NCI-H2029 (cell line): Measurements from ENCODE around the gene BFAR.
"Not testable (repeated sequence)": the region's sequence is repeated elsewhere in the genome, so short reads cannot be mapped to it uniquely, and the experiment has no call there.

Experiments used
- DNase-seq: peaks from one replicate; lab custom pipeline; 2025; lab: John Stamatoyannopoulos, UW

Gene BFAR

DNA sequence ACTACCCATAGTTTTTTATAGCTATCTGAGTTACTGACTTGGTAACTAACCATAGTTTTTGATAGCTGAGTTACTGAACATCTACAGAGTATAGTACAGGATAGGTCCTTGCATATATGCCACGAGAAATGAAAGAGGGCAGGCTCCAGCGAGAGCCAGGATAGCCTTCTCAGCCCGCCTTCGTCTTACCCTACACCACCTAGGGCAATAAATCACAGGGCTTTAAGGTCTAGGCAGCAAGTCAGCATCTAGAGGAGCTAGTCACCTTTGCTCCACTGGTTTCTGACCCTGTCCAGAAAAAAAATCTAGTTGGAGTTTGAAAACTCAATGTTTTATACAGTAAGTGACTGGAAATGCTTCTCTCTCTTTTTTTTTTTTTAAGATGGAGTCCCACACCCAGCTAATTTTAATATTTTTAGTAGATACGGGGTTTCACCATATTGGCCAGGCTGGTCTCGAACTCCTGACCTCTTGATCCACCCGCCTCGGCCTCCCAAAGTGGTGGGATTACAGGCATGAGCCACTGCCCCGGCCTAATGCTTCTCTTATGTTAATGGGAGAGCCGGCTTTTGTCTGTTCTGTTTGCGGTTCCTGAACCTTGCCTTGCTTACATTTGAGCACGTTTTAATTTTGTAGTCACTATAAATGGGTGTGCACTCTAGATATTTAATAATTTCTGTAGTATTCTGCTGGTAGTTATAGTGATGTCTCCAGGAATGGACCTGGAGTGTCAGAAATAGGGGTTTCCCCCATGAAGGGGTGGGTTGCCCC lies 2.8 kb downstream of the BFAR start:
- no peak for DNase-seq

DNA sequence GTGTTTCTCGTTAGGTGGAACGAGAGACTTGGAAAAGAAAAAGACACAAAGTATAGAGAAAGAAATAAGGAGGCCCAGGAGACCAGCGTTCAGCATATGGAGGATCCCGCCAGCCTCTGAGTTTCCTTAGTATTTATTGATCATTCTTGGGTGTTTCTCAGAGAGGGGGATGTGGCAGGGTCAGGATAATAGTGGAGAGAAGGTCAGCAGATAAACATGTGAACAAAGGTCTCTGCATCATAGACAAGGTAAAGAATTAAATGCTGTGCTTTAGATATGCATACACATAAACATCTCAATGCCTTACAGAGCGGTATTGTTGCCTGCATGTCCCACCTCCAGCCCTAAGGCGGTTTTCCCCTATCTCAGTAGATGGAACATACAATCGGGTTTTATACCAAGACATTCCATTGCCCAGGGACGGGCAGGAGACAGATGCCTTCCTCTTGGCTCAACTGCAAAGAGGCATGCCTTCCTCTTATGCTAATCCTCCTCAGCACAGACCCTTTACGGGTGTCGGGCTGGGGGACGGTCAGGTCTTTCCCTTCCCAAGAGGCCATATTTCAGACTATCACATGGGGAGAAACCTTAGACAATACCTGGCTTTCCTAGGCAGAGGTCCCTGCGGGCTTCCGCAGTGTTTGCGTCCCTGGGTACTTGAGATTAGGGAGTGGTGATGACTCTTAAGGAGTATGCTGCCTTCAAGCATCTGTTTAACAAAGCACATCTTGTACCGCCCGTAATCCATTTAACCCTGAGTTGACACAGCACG lies 3.6 kb downstream of the BFAR start:
- DNase-seq = not testable (repeated sequence)

DNA sequence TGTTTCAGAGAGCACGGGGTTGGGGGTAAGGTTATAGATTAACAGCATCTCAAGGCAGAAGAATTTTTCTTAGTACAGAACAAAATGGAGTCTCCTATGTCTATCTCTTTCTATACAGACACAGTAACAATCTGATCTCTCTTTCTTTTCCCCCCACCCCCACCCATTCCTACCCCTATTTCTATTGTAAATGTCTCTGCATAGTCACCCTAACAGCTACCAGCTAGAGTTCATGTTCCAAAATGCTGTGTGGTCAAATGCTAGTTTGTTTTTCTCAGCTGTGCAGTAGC lies 4.1 kb downstream of the BFAR start:
- DNase-seq = not testable (repeated sequence)

DNA sequence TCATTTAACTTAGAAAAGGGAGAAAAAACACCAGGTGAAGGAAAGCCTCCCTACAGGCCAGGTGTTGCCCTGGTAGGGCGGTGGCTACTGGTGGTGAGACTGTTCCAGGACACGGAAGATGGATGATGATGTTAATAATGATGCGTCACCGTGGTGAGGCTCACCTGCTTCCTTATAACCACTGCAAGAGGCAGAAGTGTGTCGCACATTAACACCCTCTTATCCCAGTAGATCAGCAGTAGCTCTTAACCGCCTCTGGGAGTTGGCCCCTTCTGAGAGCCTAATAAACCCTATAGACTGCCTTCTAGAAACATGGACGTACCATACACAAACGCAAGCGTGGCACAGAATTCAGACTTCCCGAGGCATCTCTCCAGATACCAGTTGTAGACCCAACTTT lies 7.8 kb downstream of the BFAR start:
- no peak for DNase-seq

DNA sequence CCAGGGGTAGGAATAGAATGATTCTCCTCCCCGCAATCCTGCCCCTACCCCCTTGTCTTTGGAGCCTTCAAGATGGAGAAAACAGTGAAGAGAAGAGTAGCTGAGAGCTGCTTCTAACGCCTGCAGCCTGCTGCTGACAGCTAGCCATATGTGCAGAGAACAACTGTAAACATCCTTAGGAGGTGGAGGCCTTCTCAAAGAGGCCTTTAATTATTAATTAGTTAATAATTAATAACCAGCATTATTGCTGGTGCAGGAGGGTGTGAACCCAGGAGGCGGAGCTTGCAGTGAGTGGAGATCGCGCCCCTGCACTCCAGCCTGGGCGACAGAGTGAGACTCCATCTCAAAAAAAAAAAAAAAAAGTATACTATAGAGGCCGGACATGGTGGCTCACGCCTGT lies 8.5 kb downstream of the BFAR start:
- DNase-seq = no peak

DNA sequence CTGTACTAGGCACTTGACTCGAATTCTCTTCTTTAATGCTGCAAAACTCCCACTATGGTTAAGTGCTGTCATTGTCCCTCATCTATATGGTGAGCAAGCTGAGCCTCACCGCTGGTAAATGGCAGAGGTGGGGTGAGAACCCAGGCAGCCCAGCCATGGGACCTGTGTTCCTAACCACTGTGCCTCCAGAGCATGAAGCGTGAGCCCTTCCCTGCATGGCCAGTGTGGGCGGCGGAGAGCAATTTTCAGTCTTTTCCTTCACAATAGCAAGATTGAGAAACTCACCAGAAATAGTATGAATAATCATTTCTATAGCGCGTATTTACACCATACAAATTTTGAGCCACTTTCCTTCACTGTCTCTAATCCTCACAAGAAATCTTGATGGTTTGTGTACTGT lies 9.2 kb downstream of the BFAR start:
- DNase-seq = no peak

DNA sequence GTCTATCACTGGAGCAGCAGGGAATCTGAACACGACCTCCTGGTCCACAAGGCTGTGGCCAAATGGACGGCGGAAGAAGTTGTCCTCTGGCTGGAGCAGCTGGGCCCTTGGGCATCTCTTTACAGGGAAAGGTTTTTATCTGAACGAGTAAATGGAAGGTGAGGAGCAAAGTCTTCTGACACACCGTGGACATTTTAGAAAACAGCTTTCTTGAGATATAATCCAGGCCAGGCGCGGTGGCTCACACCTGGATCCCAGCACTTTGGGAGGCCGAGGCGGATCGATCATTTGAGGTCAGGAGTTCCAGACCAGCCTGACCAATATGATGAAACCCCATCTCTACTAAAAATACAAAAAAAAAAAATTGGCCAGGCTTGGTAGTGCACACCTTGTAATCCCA lies 17.1 kb downstream of the BFAR start:
- no peak for DNase-seq

DNA sequence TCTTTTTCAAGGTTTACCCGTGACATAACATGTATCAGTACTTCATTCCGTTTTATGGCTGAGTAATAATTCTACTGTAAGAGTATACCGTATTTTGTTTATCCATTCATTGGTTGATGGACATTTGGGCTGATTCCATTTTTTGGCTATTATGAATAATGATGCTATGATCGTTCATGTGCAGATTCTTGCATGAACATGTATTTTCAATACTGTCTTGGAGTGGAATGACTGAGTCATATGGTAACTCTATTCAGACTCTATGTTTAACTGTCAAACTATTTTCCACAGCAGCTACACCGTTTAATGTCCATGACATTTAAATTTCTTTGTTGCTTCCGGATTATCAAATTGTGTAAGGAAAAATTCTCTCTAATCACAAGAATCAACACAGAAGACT lies 17.9 kb downstream of the BFAR start:
- DNase-seq = no peak

DNA sequence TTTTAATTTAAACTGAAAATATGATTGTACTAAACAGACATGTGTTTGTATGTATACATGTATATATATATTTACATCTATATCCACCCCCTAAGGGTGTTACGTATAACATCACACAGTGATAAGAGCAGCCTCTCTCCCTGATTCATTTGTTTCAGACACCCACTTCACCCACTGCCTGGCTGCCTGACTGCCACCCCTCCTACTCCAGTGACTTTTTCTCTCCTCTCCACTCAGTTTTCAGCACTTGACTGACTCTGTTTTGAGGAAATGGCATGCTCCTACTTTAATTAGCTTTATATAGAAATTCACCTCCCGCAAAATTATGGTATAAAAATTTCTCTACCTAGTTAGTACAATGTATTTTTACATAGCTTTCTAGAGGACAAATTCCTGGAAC lies 20.0 kb downstream of the BFAR start:
- DNase-seq = no peak

DNA sequence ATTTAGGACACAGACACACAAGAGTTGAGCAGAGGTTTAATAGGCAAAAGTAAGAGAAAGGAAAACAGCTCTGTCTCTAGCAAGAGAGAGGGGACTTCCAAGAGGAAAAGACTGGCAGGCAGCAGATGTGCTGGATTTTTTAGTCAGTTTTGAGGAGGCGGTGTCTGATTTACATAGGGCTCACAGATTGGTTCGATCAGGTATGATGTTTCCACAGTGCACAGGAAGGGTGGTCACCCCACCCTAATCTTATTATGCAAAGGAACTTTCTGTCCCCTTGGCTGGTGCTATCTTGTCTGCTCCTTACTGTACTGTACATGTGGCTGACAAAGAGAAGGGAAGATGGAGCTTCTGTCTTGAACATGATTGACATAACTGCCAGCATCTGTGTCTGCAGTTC lies 25.3 kb downstream of the BFAR start:
- no peak for DNase-seq

DNA sequence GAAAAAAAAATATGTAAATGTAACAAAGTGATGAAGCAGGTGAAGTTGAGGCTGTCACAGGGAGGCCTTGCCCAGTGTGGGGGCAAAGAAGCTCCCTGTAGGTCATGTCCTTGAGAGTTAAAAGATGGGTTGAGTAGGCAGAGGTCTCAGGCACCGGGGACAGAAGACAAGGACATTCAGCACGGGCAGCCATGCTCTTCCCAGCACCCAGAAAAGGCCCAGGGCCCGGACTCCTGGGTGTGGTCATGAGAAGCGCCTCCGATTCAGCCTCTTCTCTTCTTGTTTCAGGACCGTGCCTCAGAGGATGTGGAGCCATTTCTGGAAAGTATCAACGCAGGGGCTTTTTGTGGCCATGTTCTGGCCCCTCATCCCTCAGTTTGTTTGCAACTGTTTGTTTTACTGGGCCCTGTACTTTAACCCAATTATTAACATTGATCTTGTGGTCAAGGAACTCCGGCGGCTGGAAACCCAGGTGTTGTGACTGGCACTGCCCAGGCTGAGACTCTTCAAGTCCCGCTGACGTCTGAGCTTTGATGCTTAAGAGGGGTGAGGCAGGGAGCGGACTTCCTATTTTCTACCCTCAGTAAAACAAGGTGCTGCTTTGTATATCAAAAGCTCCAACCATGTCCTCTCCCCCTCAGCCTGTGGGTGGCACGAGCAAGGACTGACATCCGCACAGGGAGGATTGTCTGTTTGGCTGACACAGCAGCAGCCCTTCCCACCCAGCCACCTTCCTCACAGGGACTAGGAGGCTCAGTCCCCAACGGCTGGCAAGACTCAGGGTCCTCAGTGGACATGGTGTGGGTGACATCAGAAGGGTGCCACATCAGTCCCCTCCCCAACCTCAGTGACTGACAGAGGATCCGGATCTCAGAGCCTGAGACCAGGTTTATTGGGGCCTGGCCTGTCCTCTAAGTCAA lies 34.9 kb downstream of the BFAR start:
- no peak for DNase-seq

DNA sequence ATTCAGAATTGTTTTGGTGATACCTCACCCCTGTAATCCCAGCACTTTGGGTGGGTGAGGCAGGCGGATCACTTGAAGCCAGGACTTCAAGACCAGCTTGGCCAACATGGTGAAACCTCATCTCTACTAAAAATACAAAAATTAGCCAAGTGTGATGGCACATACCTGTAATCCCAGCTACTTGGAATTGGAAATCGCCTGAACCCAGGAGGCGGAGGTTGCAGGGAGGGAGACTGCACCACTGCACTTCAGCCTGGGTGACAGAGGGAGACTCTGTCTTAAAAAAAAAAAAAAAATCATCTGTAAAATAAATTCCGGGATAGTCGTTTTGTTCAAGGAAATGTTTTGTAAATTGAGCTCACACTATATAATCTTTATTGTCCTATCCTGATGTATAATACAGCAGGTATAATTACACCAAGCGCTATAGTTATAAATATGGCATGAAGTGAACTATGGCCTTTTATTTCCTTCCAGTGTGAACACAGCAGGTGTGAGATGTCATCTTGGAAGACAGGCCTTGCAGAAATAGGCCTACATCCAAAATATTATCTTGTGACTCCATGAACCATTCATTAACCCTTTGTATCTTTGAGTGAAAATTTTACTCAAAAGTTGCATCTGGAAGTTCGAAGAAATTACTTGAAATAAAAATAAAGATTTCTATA lies 35.9 kb downstream of the BFAR start:
- no peak for DNase-seq

DNA sequence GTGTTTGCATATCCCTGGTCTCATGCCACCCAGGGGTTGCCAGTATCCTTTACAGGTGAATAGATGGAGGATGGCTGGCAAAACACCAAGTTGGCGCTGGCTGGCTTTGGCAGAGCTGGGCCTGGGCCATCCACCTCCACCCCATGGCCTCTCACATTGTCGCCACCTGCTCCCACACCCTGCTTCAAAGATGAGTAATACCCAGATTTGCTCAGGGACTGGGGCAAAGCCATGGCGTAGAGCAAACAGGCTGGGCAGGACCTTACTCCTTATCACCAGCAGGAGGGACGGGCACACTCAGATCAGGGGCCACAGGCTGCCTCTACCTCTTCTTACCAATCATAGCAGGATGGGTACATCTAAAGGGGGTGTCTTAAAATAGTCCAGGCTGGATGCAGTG lies 37.0 kb downstream of the BFAR start:
- peak; percentile 87 for DNase-seq

DNA sequence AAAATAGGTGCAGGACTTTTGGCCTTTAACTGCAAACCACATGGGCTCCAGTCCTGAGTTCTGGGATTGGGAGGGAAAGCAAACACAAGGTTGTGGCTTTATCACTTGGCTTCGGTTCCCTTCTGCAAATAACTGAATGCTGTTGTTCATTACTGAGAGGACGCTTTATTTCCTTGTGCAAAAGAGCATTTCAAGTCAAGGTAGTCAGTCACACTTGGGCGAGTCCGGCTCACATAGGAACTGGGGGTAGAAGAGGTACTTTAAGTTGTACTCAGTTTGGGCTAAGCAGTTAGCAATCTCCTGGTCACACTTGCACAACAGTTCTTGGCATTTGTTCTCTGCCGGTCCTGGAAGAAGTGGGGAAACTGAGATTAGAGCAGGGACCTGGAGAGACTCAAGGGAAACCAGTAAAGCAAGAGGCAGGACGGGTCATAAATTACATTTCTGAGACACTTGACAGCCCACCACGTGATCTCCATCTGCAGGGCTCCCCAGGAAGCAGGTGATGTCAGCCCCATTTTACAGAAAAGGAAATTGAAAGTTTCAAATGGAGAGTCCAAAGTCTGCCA lies 39.7 kb downstream of the BFAR start:
- DNase-seq = peak; percentile 56

DNA sequence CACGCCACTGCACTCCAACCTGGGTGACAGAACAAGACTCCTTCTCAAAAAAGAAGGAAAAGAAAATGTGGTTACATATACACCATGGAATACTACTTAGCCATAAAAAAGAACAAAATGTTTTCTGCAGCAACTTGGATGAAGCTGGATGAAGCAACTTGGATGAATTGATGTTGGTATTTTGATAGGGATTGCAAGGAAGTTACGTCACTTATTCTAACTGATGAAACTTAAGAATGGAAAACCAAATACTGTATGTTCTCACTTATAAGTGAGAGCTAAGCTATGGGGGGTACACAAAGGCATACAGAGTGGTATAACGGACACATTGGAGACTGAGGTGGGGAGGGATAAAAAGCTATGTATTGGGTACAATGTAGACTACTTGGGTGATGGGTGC lies 43.9 kb downstream of the BFAR start:
- DNase-seq = no peak

DNA sequence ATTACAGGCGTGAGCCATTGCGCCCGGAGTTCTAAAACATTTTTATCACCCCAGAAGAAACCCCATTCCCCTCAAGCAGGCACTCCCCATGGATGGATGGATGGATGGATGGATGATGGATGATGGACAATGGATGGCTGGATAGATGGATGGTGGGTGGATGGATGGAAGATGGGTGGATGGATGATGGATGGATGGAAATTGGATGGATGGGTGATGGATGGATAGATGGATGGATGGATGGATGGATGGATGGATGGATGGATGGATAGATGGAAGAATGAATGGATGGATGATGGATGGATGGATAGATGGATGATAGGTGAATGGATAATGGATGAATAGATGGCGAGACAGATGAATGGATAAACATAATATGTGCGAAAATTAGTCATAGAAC lies 44.9 kb downstream of the BFAR start:
- no peak for DNase-seq

DNA sequence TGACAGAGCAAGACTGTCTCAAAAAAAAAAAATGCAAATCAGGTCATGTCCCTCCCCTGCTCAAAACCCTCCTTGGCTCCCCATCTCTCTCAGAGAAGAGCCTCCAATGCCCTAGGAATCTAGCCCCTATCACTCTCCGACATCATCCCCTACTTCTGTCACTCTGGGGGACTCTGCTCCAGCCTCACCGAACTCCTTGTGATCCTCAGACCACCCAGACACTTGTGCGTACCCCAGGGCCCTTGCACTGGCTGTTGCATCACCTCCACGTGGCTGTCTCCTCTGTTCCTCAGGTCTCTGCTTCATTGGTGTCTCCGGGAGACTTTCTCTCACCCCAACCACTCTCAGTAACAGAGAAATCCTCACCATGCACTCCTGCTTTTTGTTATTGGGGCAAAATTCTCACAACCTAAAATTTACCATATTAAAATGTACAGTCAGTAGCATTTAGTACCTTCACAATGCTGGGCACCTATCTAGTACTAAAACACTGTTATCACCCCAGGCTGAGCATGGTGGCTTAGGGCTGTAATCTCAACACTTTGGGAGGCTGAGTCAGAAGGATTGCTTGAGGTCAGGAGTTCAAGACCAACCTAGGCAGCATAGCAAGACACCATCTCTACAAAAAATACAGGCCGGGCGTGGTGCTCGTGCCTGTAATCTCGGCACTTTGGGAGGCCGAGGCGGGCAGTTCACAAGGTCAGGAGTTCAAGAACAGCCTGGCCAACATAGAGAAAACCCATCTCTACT lies 46.2 kb downstream of the BFAR start:
- no peak for DNase-seq

DNA sequence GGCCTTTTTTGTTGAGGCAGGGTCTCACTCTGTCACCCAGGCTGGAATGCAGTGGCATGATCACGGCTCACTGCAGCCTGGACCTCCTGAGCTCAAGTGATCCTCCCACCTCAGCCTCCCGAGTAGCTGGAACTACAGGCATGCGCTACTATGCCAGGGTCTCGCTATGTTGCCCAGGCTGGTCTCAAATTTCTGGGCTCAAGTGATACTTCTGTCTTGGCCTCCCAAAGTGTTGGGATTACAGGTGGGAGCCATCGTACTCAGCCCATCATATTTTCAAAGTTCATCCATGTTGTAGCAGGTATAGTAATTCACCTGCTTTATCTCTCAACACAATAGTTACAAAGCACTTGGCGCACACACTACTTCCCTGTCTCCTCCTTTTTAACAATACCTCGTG lies 47.6 kb downstream of the BFAR start:
- DNase-seq = not testable (repeated sequence)

DNA sequence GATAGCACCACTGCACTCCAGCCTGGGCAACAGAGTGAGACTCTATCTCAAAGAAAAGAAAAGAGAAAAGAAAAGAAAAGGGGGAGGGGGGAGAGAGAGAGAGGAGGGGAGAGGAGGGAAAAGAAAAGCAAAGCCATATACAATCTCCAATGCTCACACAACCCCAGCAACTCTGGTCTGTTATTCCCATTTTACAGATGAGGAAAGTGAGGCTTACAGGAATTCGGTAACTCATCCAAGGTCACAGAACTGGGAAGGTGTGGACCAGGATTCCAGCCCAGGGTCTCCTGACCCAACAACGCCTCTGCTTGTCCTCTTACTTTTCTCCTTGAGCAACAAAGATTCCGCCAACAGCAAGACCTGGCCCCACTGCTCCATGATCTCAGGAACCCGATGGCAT lies 48.4 kb downstream of the BFAR start:
- DNase-seq = no peak

DNA sequence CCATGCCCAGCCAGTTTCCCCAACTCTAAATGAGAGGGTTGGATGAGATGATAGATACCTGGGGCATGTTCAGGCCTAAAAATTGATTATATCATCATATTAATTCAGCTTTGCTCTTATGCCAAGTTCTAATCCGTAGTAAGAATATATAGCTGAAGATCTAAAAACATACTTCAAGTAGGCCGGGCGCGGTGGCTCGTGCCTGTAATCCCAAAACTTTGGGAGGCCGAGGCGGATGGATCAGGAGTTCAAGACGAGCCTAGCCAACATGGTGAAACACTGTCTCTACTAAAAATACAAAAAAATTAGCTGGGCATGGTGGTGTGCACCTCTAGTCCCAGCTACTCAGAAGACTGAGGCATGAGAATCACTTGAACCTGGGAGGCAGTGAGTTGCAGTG lies 49.4 kb downstream of the BFAR start:
- no peak for DNase-seq
